Epithelial cell of esophagus (primary cell): ENCODE measurements around the gene CHRNA3.
A peak's percentile ranks its signal among the peaks of the same experiment; 100 is the strongest.

ENCODE experiments used
- DNase-seq: peaks from one replicate; pipeline ENCODE4 v3.0.0; 2010; ENCODE audit warnings: low read depth
- H3K4me3 ChIP-seq: 2 replicates; pipeline ENCODE4 v1.5.1; 2011; ENCODE audit warnings: mild to moderate bottlenecking, low read length, control low read depth
- CTCF ChIP-seq: IDR thresholded peaks from 2 replicates; pipeline ENCODE4 v1.5.1; 2011; ENCODE audit warnings: low read depth, mild to moderate bottlenecking, low read length, control low read depth, inconsistent platforms; ENCODE audit not compliant: insufficient read depth; ENCODE audit errors: missing control alignments

The CHRNA3 gene

GRCh38 chr15:78573416-78573815 is 47.4 kb downstream of the CHRNA3 start:
- H3K4me3 ChIP-seq, result no peak overlapping the region
- no peak for TF ChIP-seq CTCF
- no peak for DNase-seq

GRCh38 chr15:78571382-78571781 is 49.4 kb downstream of the CHRNA3 start:
- no peak for TF ChIP-seq CTCF
- no peak for DNase-seq
- no peak overlapping the region for H3K4me3 ChIP-seq

DNA sequence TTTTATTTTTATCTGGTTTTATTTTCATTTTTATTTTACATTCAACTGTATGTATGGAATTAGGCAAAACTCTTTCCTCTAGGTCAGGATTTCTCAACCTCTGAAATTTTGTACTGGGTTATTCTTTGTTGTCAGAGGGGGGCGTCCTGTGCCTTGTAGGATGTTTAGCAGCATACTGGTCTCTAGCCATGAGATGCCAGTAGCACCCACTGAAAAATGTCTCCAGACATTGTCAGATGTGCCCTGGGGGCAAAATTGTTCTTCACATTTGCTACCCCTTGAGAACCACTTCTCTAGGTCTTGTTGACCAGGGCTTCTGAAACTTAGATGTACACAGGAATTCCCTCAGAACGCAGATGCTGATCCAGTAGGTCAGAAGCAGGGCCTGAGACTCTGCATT is 50.1 kb downstream of the CHRNA3 start:
- DNase-seq, result no peak
- TF ChIP-seq CTCF, result no peak
- no peak overlapping the region for H3K4me3 ChIP-seq

- no peak for DNase-seq
- no peak overlapping the region for H3K4me3 ChIP-seq
- TF ChIP-seq CTCF, result no peak
Observed at GRCh38 chr15:78567531-78567930, 53.3 kb downstream of the CHRNA3 start.

DNA sequence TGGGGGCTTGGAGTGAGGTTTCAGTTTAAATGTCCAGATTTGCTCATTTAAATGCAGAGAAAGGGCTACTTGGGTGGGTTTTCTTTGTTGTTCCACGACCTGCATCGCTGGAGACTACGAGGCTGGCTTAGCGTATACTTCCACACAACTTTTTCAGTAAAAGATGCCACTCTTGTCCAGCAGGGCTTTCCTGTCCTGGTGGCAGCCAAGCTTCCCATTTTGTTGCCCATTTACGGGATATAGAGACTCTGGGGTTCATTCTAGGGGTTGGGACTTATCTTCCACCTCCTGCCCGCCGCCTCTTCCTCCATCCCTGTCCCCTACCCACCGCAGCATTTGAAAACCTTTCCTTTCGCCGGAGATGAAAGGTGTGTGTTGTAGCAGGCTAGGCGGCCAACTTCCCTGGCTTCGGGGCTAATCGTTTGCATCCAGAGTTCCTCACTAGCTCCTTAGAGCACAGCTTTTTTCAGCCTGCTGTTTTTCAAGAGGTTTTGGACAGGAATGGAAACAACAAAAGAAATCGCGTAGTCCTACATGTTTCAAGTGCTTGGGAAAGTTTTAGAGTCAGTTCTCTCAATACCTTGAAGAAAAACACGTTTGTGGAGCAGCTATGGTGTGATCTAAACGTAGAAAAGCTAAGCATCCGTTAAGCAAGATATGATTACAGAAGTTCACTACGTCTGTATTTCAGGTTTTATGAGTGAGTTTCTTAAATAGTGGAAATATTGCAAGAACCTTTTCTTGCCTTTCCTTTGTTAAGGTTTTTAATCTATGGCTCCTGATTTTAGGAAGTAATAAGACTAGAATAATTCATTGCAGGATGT is 54.6 kb downstream of the CHRNA3 start:
- TF ChIP-seq CTCF, result peak; percentile 40
- peak overlapping the region; percentile 71 for H3K4me3 ChIP-seq
- DNase-seq, result peak; percentile 30

DNA sequence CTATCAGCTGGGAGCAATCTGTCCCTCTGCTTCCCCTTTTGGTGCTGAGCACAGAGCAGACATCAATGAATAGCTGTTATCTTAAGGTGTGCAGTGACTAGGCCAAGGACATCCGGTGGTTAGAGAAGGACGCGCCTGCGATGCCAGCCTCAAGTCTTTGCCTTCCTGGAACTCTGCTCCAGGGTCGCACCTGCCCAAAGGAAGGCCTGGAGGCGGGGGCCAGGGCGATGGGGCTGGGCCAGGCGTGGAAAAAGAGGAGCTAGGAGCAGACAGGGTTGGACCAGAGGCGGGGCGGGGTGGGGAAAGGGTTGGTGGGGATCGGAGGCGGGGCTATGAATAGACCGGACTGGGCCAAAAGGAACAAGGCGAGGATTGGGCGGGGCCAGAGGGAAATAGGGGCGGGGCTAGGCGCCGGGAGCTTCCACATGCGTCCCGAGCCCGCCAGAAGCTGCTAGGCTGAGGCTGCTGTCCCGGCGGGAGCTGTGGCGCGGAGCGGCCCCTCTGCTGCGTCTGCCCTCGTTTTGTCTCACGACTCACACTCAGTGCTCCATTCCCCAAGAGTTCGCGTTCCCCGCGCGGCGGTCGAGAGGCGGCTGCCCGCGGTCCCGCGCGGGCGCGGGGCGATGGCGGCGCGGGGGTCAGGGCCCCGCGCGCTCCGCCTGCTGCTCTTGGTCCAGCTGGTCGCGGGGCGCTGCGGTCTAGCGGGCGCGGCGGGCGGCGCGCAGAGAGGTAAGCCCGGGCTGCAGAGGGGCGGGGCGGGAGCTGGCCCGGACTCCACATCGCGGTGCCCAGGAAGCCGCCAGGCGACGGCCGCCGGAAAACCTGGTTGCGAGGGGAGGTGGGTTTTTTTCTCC is 55.5 kb downstream of the CHRNA3 start, which contains the start of gene CHRNA5:
CHRNA5 (plus strand) TSS at position 424 of the 854 bp plus-strand sequence; CDS start at position 624, 200 bp downstream.
- DNase-seq, result peak; percentile 94
- no peak for TF ChIP-seq CTCF

More for the DNA sequence above, 55.5 kb downstream of the CHRNA3 start, which contains the start of gene CHRNA5:
- peak within 1 kb of the TSS; percentile 71 for H3K4me3 ChIP-seq
